Vagina (tissue), 2 donors: ENCODE results near the gene TMEM100. TPM values are rescaled to one million over a fixed set of nuclear protein-coding genes. Genes with fewer than 3 reads are reported as not detected.
"Not testable (repeated sequence)": the region's sequence is repeated elsewhere in the genome, so short reads cannot be mapped to it uniquely, and the experiment has no call there.

Experiments
- DNase-seq, 2 donors: peaks; one replicate each; pipeline ENCODE4 v3.0.0-alpha.2; 2017; ENCODE audit errors: extremely low spot score in 2 of 2
- H3K27ac ChIP-seq: fragments of 200-600 bp; sonication (generic); one replicate; pipeline ENCODE4 v1.5.1; 2019
- H3K27me3 ChIP-seq: fragments of 200-600 bp; sonication (generic); one replicate; pipeline ENCODE4 v1.5.1; 2019
- H3K36me3 ChIP-seq, 2 donors: fragments of 200-600 bp; sonication (generic); one replicate each; pipeline ENCODE4 v1.5.1; 2017 to 2019
- H3K4me1 ChIP-seq: fragments of 200-600 bp; sonication (generic); one replicate; pipeline ENCODE4 v1.5.1; 2019
- H3K4me3 ChIP-seq, 2 donors: fragments of 200-600 bp; sonication (generic); 1 replicate in 1 of 2; 2 replicates in 1 of 2; pipeline ENCODE4 v1.5.1; 2016 to 2019
- H3K9me3 ChIP-seq: fragments of 200-600 bp; sonication (generic); one replicate; pipeline ENCODE4 v1.5.1; 2019
- POLR2A ChIP-seq, 2 donors: fragments of 450-650 bp; IDR thresholded peaks; one replicate each; pipeline ENCODE4 v1.6.1; 2017; ENCODE audit warnings: antibody characterized with exemption in 2 of 2, mild to moderate bottlenecking in 2 of 2, moderate library complexity in 2 of 2
- POLR2AphosphoS5 ChIP-seq, 2 donors: sonication (generic); formaldehyde crosslinking; IDR thresholded peaks; one replicate each; pipeline ENCODE4 v1.9.0; 2017; ENCODE audit warnings: antibody characterized with exemption in 2 of 2, mild to moderate bottlenecking in 2 of 2, low read depth in 1 of 2; ENCODE audit not compliant: insufficient read depth in 1 of 2
- intact Hi-C: fragments of 100-400 bp; cut with DNase I; formaldehyde crosslinking; loops from one replicate; pipeline ENCODE4 v1.15.1; 2023
- total RNA-seq: library from RNA; depleted of rRNA; stranded (reverse); fragments of >200 nt; gene quantifications from one replicate; pipeline ENCODE4 v1.2.3, GENCODE V29; 2016
- TF ChIP-seq, protein P1 (sequence below), 3 experiments: fragments of 450-650 bp in 2 of 3; fragments of 200-600 bp in 1 of 3; sonication (generic) in 1 of 3; IDR thresholded peaks; one replicate each; pipeline ENCODE4 v1.5.1; 2017 to 2019; ENCODE audit warnings: antibody characterized with exemption in 3 of 3, mild to moderate bottlenecking in 2 of 3, moderate library complexity in 2 of 3

TMEM100 gene
- total RNA-seq, 1 donor from 2014 or later: 20.6 TPM

GRCh38 chr17:55673743-55674506 is 48.7 kb downstream of the TMEM100 start:
- Histone ChIP-seq H3K4me3 (no peak overlapping the region), H3K36me3 (no peaks in the 10 kb centered on the region), H3K27ac (peak overlapping the region; percentile 32), H3K4me1 (peaks cover 15% of the 10 kb centered on the region), H3K9me3 (no peaks in the 10 kb centered on the region), H3K27me3 (no peaks in the 10 kb centered on the region)
- no peak for TF ChIP-seq POLR2A (IDR thresholded peaks at IDR 0.05)
- TF ChIP-seq, protein P1, sequence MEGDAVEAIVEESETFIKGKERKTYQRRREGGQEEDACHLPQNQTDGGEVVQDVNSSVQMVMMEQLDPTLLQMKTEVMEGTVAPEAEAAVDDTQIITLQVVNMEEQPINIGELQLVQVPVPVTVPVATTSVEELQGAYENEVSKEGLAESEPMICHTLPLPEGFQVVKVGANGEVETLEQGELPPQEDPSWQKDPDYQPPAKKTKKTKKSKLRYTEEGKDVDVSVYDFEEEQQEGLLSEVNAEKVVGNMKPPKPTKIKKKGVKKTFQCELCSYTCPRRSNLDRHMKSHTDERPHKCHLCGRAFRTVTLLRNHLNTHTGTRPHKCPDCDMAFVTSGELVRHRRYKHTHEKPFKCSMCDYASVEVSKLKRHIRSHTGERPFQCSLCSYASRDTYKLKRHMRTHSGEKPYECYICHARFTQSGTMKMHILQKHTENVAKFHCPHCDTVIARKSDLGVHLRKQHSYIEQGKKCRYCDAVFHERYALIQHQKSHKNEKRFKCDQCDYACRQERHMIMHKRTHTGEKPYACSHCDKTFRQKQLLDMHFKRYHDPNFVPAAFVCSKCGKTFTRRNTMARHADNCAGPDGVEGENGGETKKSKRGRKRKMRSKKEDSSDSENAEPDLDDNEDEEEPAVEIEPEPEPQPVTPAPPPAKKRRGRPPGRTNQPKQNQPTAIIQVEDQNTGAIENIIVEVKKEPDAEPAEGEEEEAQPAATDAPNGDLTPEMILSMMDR (IDR thresholded peaks at IDR 0.05): no peak
- TF ChIP-seq POLR2AphosphoS5 (IDR thresholded peaks at IDR 0.05; ENCODE audit: insufficient read depth in 1 of 2, low read depth in 1 of 2): no peak
- intact Hi-C loops: no loop called here
- DNase-seq: no peak

GRCh38 chr17:55672585-55673501 is 49.8 kb downstream of the TMEM100 start:
- peak overlapping the region; percentile 61 for H3K27ac ChIP-seq
- H3K9me3 ChIP-seq: no peaks in the 10 kb centered on the region
- intact Hi-C loops: no loop called here
- peaks cover 15% of the 10 kb centered on the region for H3K4me1 ChIP-seq
- no peak overlapping the region for H3K4me3 ChIP-seq
- no peaks in the 10 kb centered on the region for H3K27me3 ChIP-seq
- TF ChIP-seq, protein P1 (IDR thresholded peaks at IDR 0.05): no peak
- TF ChIP-seq POLR2A (IDR thresholded peaks at IDR 0.05) (no peak), POLR2AphosphoS5 (IDR thresholded peaks at IDR 0.05; ENCODE audit: insufficient read depth in 1 of 2, low read depth in 1 of 2) (no peak)
- H3K36me3 ChIP-seq: no peaks in the 10 kb centered on the region
- no peak for DNase-seq

DNA sequence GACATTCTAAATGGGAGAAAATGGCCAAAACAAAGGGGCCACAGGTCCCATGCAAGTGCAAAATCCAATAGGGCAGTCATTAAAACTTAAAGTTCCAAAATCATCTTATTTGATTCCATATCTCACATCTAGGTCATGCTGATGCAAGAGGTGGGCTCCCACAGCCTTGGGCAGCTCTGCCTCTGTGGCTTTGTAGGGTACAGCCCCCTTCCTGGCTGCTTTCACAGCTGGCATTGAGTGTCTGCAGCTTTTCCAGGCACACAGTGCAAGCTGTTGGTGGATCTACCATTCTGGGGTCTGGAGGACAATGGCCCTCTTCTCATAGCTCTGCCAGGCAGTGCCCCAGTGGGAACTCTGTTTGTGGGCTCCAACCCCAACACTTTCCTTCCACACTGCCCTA is 50.7 kb downstream of the TMEM100 start:
- H3K27me3 ChIP-seq, H3K9me3 ChIP-seq, intact Hi-C loops, H3K4me3 ChIP-seq, H3K36me3 ChIP-seq, DNase-seq: not testable (repeated sequence)
- Histone ChIP-seq H3K27ac (peak overlapping the region; percentile 61), H3K4me1 (peaks cover 15% of the 10 kb centered on the region)

Other genes starting within 250 kb of the TMEM100 start
- gene SMIM36, start 211.4 kb downstream of the TMEM100 start, total RNA-seq: not detected
- 8.6 TPM for gene PCTP, start 28.2 kb upstream of the TMEM100 start, total RNA-seq